ENCODE measurements around the gene CATSPER3. TPM values are rescaled to one million over a fixed set of nuclear protein-coding genes. Genes with fewer than 3 reads are reported as not detected.

The CATSPER3 gene
- total RNA-seq, 1 experiment from 2014 or later, result 0.50 TPM

- Histone ChIP-seq H3K79me2 (ENCODE audit: insufficient read depth, low read length) (no peaks in the 10 kb centered on the region), H4K20me1 (ENCODE audit: control insufficient read depth, insufficient read depth, insufficient read length) (no peaks in the 10 kb centered on the region), H3K23me2 (ENCODE audit: insufficient read length, low read depth, low read length, poor library complexity, severe bottlenecking) (no peaks in the 10 kb centered on the region), H4K8ac (replicated peaks; ENCODE audit: insufficient read length, low read depth, low read length) (no peak overlapping the region), H4K91ac (ENCODE audit: insufficient read length, low read depth, low read length) (no peak overlapping the region), H2BK5ac (ENCODE audit: insufficient read length, low read length) (no peak overlapping the region), H3K14ac (ENCODE audit: insufficient read depth, low read length) (no peak overlapping the region), H3K9me3 (ENCODE audit: control insufficient read depth, low read depth, low read length) (peaks cover 27% of the 10 kb centered on the region), H2AK5ac (ENCODE audit: insufficient read length, low read length) (no peak overlapping the region), H2AFZ (ENCODE audit: low read length) (no peak overlapping the region), H4K5ac (ENCODE audit: insufficient read length, low read depth, low read length) (no peak overlapping the region), H2BK20ac (ENCODE audit: low read depth, low read length, poor library complexity, severe bottlenecking) (no peak overlapping the region), H3K4ac (ENCODE audit: low read depth, low read length) (no peak overlapping the region), H3K27me3 (ENCODE audit: insufficient read depth, low read length) (no peaks in the 10 kb centered on the region), H3K9ac (ENCODE audit: extremely low read depth, insufficient read length, low read length) (no peak overlapping the region), H3K23ac (ENCODE audit: insufficient read length, low read depth, low read length) (no peak overlapping the region), H2BK15ac (ENCODE audit: low read depth, low read length) (no peak overlapping the region), H3K4me2 (ENCODE audit: insufficient read depth, insufficient read length, low read length) (no peak overlapping the region), H3T11ph (ENCODE audit: low read length) (no peak overlapping the region), H2BK120ac (ENCODE audit: low read depth, low read length, poor library complexity, severe bottlenecking) (no peak overlapping the region), H3K79me1 (ENCODE audit: insufficient read depth, low read depth, low read length, poor library complexity, severe bottlenecking) (no peaks in the 10 kb centered on the region), H2BK12ac (ENCODE audit: insufficient read length, low read depth, low read length) (no peak overlapping the region), H3K27ac (ENCODE audit: insufficient read length, low read depth, low read length) (no peak overlapping the region), H3K56ac (ENCODE audit: insufficient read length, low read depth, low read length) (no peak overlapping the region), H3K4me1 (ENCODE audit: insufficient read depth, low read length) (no peaks in the 10 kb centered on the region), H3K18ac (ENCODE audit: insufficient read length, low read depth, low read length) (no peak overlapping the region)
- Mint-ChIP-seq H3K4me1 (no peaks in the 10 kb centered on the region), H3K4me3 (no peak overlapping the region), H3K9me3 (peaks cover 45 to 47% of the 10 kb centered on the region in 2 experiments), H3K36me3 (ENCODE audit: insufficient read depth in 1 of 3, low read depth in 3 of 3) (peaks cover 35 to 48% (median 36%) of the 10 kb centered on the region in 3 experiments), H3K27ac (no peak overlapping the region), H3K27me3 (ENCODE audit: low read depth) (peaks cover 5% of the 10 kb centered on the region)
- DNase-seq, result no peak
- TF ChIP-seq, protein P1, sequence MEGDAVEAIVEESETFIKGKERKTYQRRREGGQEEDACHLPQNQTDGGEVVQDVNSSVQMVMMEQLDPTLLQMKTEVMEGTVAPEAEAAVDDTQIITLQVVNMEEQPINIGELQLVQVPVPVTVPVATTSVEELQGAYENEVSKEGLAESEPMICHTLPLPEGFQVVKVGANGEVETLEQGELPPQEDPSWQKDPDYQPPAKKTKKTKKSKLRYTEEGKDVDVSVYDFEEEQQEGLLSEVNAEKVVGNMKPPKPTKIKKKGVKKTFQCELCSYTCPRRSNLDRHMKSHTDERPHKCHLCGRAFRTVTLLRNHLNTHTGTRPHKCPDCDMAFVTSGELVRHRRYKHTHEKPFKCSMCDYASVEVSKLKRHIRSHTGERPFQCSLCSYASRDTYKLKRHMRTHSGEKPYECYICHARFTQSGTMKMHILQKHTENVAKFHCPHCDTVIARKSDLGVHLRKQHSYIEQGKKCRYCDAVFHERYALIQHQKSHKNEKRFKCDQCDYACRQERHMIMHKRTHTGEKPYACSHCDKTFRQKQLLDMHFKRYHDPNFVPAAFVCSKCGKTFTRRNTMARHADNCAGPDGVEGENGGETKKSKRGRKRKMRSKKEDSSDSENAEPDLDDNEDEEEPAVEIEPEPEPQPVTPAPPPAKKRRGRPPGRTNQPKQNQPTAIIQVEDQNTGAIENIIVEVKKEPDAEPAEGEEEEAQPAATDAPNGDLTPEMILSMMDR (conservative IDR thresholded peaks at IDR 0.05), result no peak
Measured at GRCh38 chr5:134975843-134976242, 8.1 kb downstream of the CATSPER3 start.

Measured in H9 (cell line).